KMS-11 (cell line): Measurements from ENCODE around the gene LTBP3.

Source experiments
- H2AFZ ChIP-seq: fragments of 200-600 bp; sonication (generic); 2 replicates; pipeline ENCODE4 v1.6.1; 2016; ENCODE audit warnings: antibody characterized with exemption, mixed run types, low read depth
- H3K27ac ChIP-seq: fragments of 200-600 bp; sonication (generic); 2 replicates; pipeline ENCODE4 v1.6.1; 2016; ENCODE audit warnings: mild to moderate bottlenecking, mixed run types
- H3K27me3 ChIP-seq: fragments of 200-600 bp; sonication (generic); 2 replicates; pipeline ENCODE4 v1.6.1; 2017; ENCODE audit warnings: mild to moderate bottlenecking, low read depth, mixed run types, moderate library complexity; ENCODE audit not compliant: insufficient read depth
- H3K36me3 ChIP-seq: fragments of 200-600 bp; sonication (generic); 2 replicates; pipeline ENCODE4 v1.6.1; 2017; ENCODE audit warnings: mild to moderate bottlenecking, mixed run types; ENCODE audit not compliant: insufficient read depth
- H3K4me1 ChIP-seq: fragments of 200-600 bp; sonication (generic); 2 replicates; pipeline ENCODE4 v1.6.1; 2016; ENCODE audit warnings: mild to moderate bottlenecking, low read depth, mixed run types; ENCODE audit not compliant: poor library complexity, severe bottlenecking
- H3K4me2 ChIP-seq: fragments of 200-600 bp; sonication (generic); 2 replicates; pipeline ENCODE4 v1.7.0; 2016; ENCODE audit warnings: mild to moderate bottlenecking, mixed run types
- H3K4me3 ChIP-seq: fragments of 200-600 bp; sonication (generic); IDR thresholded peaks from 2 replicates; pipeline ENCODE4 v1.6.1; 2017; ENCODE audit warnings: low read depth, low read length, mixed read lengths; ENCODE audit not compliant: insufficient read depth
- H3K79me2 ChIP-seq: fragments of 200-600 bp; sonication (generic); 2 replicates; pipeline ENCODE4 v1.6.1; 2016; ENCODE audit warnings: low read depth, mixed run types; ENCODE audit not compliant: insufficient read depth
- H3K9ac ChIP-seq: fragments of 200-600 bp; sonication (generic); 2 replicates; pipeline ENCODE4 v1.6.1; 2016; ENCODE audit warnings: mild to moderate bottlenecking, mixed run types
- H4K20me1 ChIP-seq: fragments of 200-600 bp; sonication (generic); 2 replicates; pipeline ENCODE4 v1.6.1; 2016; ENCODE audit warnings: mild to moderate bottlenecking, mixed run types; ENCODE audit not compliant: insufficient read depth
- TF ChIP-seq, protein P1 (sequence below): fragments of 200-600 bp; sonication (generic); conservative IDR thresholded peaks from 2 replicates; pipeline ENCODE4 v1.6.1; 2017; ENCODE audit warnings: low read depth, mild to moderate bottlenecking, antibody characterized with exemption, low read length, moderate library complexity, mixed read lengths

LTBP3 gene

DNA sequence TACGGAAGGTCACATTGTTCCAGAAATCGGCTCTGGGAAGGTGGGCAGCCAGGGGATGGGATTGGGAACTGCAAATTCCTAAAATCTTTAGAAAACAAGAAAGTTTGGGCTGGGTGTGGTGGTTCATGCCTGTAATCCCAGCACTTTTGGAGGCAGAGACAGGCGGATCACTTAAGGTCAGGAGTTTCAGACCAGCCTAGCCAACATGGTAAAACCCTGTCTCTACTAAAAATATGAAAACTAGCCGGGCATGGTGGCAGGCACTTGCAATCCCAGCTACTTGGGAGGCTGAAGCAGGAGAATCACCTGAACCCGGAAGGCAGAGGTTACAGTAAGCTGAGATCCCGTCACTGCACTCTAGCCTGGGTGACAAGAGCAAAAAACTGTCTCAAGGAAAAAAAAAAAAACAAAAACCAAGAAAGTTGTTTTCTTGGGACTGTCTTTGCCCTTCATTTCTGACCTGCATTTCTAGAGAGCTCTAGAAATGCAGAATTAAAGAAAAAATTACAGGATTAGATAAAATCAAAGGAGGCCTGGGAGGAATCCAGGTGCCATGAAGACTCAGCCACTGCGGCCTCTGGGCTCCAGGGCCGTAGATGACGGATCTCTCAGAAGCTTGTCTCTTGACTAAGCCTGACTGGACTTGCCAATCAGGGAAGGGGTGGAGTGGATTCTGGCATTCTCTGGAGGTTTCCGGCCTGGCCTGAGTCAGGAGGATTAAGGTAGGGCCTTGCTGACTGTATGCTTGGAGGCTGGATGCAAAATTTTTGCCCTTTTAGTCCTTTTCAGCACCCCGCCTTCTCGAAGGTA, 64.6 kb downstream of the LTBP3 start:
- Histone ChIP-seq H3K27me3 (no peaks in the 10 kb centered on the region), H2AFZ (peak overlapping the region; percentile 24), H3K9ac (peak overlapping the region; percentile 13; the same call in 1 of the 2 replicates), H3K36me3 (no peaks in the 10 kb centered on the region), H4K20me1 (no peaks in the 10 kb centered on the region), H3K4me1 (peaks cover 56% of the 10 kb centered on the region), H3K4me3 (no peak overlapping the region), H3K27ac (peak overlapping the region; percentile 49; the same call in 1 of the 2 replicates), H3K79me2 (peaks cover 27% of the 10 kb centered on the region), H3K4me2 (peak overlapping the region; percentile 49)
- TF ChIP-seq, protein P1, sequence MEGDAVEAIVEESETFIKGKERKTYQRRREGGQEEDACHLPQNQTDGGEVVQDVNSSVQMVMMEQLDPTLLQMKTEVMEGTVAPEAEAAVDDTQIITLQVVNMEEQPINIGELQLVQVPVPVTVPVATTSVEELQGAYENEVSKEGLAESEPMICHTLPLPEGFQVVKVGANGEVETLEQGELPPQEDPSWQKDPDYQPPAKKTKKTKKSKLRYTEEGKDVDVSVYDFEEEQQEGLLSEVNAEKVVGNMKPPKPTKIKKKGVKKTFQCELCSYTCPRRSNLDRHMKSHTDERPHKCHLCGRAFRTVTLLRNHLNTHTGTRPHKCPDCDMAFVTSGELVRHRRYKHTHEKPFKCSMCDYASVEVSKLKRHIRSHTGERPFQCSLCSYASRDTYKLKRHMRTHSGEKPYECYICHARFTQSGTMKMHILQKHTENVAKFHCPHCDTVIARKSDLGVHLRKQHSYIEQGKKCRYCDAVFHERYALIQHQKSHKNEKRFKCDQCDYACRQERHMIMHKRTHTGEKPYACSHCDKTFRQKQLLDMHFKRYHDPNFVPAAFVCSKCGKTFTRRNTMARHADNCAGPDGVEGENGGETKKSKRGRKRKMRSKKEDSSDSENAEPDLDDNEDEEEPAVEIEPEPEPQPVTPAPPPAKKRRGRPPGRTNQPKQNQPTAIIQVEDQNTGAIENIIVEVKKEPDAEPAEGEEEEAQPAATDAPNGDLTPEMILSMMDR, result no peak

DNA sequence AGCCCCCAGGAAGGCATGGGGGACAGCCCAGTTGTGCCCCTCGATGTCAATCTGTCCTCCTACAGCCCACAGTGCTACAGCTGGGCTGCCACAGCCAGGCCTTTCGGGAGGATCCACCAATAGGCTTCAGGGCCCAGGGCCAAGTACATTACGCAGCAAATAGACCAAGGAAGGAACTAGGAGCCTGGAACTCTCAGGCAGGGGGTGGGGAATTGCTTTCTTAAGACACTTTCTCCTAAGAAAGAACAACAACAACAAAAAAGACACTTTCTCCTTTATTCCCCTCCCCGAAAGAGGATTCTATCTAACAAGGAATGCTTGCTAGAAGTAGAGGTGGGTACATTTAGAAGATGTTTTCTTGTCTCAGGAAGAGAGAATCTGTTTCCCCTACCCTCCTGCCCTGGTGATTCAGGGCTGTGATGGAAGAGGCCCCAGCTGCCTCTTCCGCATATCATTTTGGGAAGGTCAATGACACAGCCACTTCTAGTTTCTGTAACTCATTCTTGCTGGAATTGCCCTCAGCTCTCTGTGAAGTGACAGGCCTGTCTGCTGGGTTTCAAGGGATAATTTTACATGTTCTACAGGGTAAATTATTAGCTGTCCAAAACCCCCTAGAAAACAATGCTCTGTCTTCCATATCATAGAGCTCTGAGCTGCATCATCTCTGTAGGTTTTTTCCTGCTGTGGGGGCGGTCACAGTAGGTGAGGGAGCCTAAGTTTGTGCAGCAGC, 65.4 kb downstream of the LTBP3 start:
- peaks cover 64% of the 10 kb centered on the region for H3K4me1 ChIP-seq
- H3K27ac ChIP-seq, result peak overlapping the region; percentile 49; the same call in 1 of the 2 replicates
- no peak overlapping the region for H3K4me3 ChIP-seq

DNA sequence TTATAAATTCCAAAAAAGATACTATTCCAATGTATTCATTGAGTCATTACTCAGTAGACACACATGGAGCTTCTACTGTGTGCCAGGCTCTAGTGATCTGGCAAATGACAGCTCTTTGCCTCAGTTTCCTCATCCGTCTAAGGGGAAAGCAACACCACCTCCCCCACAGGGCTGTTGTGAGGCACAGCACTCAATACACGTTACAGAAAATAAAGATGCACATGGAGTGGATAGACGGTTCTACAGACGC, 65.8 kb downstream of the LTBP3 start:
- no peak overlapping the region for H3K4me3 ChIP-seq
- H3K4me1 ChIP-seq, result peaks cover 69% of the 10 kb centered on the region
- no peaks in the 10 kb centered on the region for H3K36me3 ChIP-seq
- peaks cover 17% of the 10 kb centered on the region; the same call in 1 of the 2 replicates for H3K79me2 ChIP-seq
- H3K27me3 ChIP-seq, result no peaks in the 10 kb centered on the region
- no peak overlapping the region for H3K4me2 ChIP-seq
- TF ChIP-seq, protein P1, result no peak
- no peaks in the 10 kb centered on the region for H4K20me1 ChIP-seq
- H2AFZ ChIP-seq, result no peak overlapping the region
- H3K9ac ChIP-seq, result no peak overlapping the region
- H3K27ac ChIP-seq, result no peak overlapping the region

More for the DNA sequence above, 65.4 kb downstream of the LTBP3 start:
- no peak overlapping the region for H2AFZ ChIP-seq
- H3K4me2 ChIP-seq, result no peak overlapping the region; the same call in 1 of the 2 replicates
- H3K36me3 ChIP-seq, result no peaks in the 10 kb centered on the region
- no peaks in the 10 kb centered on the region for H3K27me3 ChIP-seq
- TF ChIP-seq, protein P1, result no peak
- peaks cover 20% of the 10 kb centered on the region for H3K79me2 ChIP-seq
- H3K9ac ChIP-seq, result no peak overlapping the region
- no peaks in the 10 kb centered on the region for H4K20me1 ChIP-seq

DNA sequence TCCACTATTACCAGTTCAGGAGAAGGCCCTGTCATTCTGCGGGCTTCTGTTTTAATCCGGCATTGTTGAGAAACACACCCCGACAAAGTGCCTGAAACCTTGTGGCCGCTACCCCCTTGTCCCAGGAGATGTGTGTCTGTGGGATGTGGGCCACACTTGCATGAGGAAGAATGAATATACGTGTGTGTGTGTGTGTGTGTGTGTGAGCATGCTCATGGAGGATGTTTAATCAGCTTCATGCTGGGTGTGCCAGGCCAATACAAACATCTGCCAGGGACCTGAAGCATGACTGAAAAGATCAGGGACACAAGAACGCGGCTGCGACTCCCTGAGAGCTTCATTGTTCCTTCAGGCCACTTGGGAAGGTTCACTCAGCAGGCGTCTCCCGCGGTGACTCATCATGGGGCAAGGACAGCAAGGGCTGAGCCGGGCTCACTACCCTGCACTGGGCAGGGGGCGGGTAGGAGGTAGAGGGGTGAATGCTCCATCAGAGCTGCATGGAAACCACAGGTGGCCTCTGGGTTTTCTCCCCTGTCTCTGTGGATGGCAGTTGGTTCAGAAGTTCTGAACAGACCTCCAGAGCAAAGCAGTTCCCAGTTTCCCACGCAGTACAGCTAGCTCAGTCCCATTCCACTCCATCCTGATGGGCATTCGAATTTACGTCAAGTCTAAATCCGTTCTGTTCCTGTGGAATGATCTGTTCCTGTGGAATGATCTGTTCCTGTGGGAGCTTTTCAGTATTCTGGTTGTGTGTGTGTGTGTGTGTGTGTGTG, 66.4 kb downstream of the LTBP3 start:
- Histone ChIP-seq H4K20me1 (no peaks in the 10 kb centered on the region), H3K9ac (no peak overlapping the region), H3K79me2 (peaks cover 17% of the 10 kb centered on the region; the same call in 1 of the 2 replicates), H3K27ac (no peak overlapping the region), H3K4me3 (no peak overlapping the region), H3K4me2 (no peak overlapping the region), H3K27me3 (no peaks in the 10 kb centered on the region), H3K36me3 (no peaks in the 10 kb centered on the region), H3K4me1 (peaks cover 74% of the 10 kb centered on the region), H2AFZ (no peak overlapping the region)
- TF ChIP-seq, protein P1, result no peak
